Activated CD8-positive, alpha-beta T cell treated with anti-CD3 and anti-CD28 coated beads for 36 hours (primary cell): ENCODE data around the gene KRTAP1-5. TPM values are rescaled to one million over a fixed set of nuclear protein-coding genes. Genes with fewer than 3 reads are reported as not detected.
"Not testable (repeated sequence)": the region's sequence is repeated elsewhere in the genome, so short reads cannot be mapped to it uniquely, and the experiment has no call there.

Source experiments
- ATAC-seq: fragments of 200-7000 bp; cut with Tn5 transposase; one replicate; pipeline ENCODE4 v1.10.0; 2021; ENCODE audit warnings: mild to moderate bottlenecking, moderate library complexity
- CTCF ChIA-PET: fragments of 350-600 bp; sonication (Branson Sonifier 250); formaldehyde crosslinking; loops from one replicate; lab custom pipeline; 2021; ENCODE audit warnings: antibody characterized with exemption; lab: Charles Lee
- POLR2A ChIA-PET: fragments of 350-600 bp; sonication (Branson Sonifier 250); formaldehyde crosslinking; loops from one replicate; lab custom pipeline; 2021; ENCODE audit warnings: antibody characterized with exemption; lab: Charles Lee
- DNase-seq: peaks from one replicate; pipeline ENCODE4 v3.0.0-alpha.2; 2020
- H3K27ac Mint-ChIP-seq: one replicate; pipeline ENCODE4 v1.8.0; 2021; ENCODE audit warnings: mild to moderate bottlenecking, mixed read lengths
- H3K27me3 Mint-ChIP-seq: one replicate; pipeline ENCODE4 v1.8.0; 2021; ENCODE audit warnings: mixed read lengths
- H3K36me3 Mint-ChIP-seq: one replicate; pipeline ENCODE4 v1.8.0; 2021; ENCODE audit warnings: low read depth, mixed read lengths
- H3K4me1 Mint-ChIP-seq: one replicate; pipeline ENCODE4 v1.8.0; 2021; ENCODE audit warnings: low read depth, mixed read lengths
- H3K4me3 Mint-ChIP-seq: one replicate; pipeline ENCODE4 v1.8.0; 2021; ENCODE audit warnings: mild to moderate bottlenecking, moderate library complexity, mixed read lengths
- H3K9me3 Mint-ChIP-seq: one replicate; pipeline ENCODE4 v1.8.0; 2021; ENCODE audit warnings: mixed read lengths
- CTCF ChIP-seq: fragments of 200-600 bp; IDR thresholded peaks from one replicate; pipeline ENCODE4 v1.8.0; 2022; ENCODE audit warnings: antibody characterized with exemption, mild to moderate bottlenecking
- intact Hi-C: fragments of 100-400 bp; cut with micrococcal nuclease; formaldehyde crosslinking; loops from one replicate; pipeline ENCODE4 v1.10.0; 2022
- total RNA-seq, 2 experiments: library from RNA; stranded (reverse); gene quantifications; one replicate each; pipeline ENCODE4 v1.2.3, GENCODE V29; 2021

Gene KRTAP1-5
- total RNA-seq, 2 experiments from 2014 or later, result not detected

GRCh38 chr17:41057547-41057946 is 30.5 kb upstream of the KRTAP1-5 start:
- ATAC-seq (no peak), DNase-seq (no peak)
- ChIA-PET POLR2A (no interaction called here), CTCF (no interaction called here)
- peaks cover 34% of the 10 kb centered on the region for H3K27me3 Mint-ChIP-seq
- H3K36me3 Mint-ChIP-seq, result no peaks in the 10 kb centered on the region
- no peaks in the 10 kb centered on the region for H3K4me1 Mint-ChIP-seq
- no peaks in the 10 kb centered on the region for H3K9me3 Mint-ChIP-seq
- H3K27ac Mint-ChIP-seq, result no peak overlapping the region
- H3K4me3 Mint-ChIP-seq, result no peak overlapping the region
- intact Hi-C loops, result no loop called here
- no peak for TF ChIP-seq CTCF

GRCh38 chr17:41055130-41055529 is 28.1 kb upstream of the KRTAP1-5 start, which contains the start of gene KRTAP2-2:
Gene KRTAP2-2 (minus strand): TSS chr17:41055230. CDS start chr17:41055211, 19 bp downstream.
- H3K4me3 Mint-ChIP-seq, H3K4me1 Mint-ChIP-seq, H3K36me3 Mint-ChIP-seq, POLR2A ChIA-PET, DNase-seq, intact Hi-C loops, H3K9me3 Mint-ChIP-seq, H3K27ac Mint-ChIP-seq, ATAC-seq, CTCF ChIA-PET: not testable (repeated sequence)
- H3K27me3 Mint-ChIP-seq, result peaks cover 22% of the 10 kb centered on the region

GRCh38 chr17:41054556-41054955 is 27.5 kb upstream of the KRTAP1-5 start:
- CTCF ChIA-PET, intact Hi-C loops, H3K9me3 Mint-ChIP-seq, ATAC-seq, H3K27ac Mint-ChIP-seq, H3K36me3 Mint-ChIP-seq, DNase-seq, H3K4me1 Mint-ChIP-seq, POLR2A ChIA-PET, H3K4me3 Mint-ChIP-seq: not testable (repeated sequence)
- peaks cover 21% of the 10 kb centered on the region for H3K27me3 Mint-ChIP-seq

GRCh38 chr17:41054025-41054424 is 27.0 kb upstream of the KRTAP1-5 start:
- ChIA-PET POLR2A (no interaction called here), CTCF (no interaction called here)
- H3K4me1 Mint-ChIP-seq, result no peaks in the 10 kb centered on the region
- no peak overlapping the region for H3K27ac Mint-ChIP-seq
- TF ChIP-seq CTCF, result no peak
- H3K36me3 Mint-ChIP-seq, result no peaks in the 10 kb centered on the region
- ATAC-seq, result no peak
- intact Hi-C loops, result no loop called here
- peaks cover 18% of the 10 kb centered on the region for H3K27me3 Mint-ChIP-seq
- no peak overlapping the region for H3K4me3 Mint-ChIP-seq
- DNase-seq, result no peak
- H3K9me3 Mint-ChIP-seq, result no peaks in the 10 kb centered on the region

GRCh38 chr17:41052566-41052965 is 25.6 kb upstream of the KRTAP1-5 start:
- Mint-ChIP-seq H3K36me3 (no peaks in the 10 kb centered on the region), H3K4me3 (no peak overlapping the region), H3K4me1 (no peaks in the 10 kb centered on the region), H3K9me3 (no peaks in the 10 kb centered on the region), H3K27ac (no peak overlapping the region), H3K27me3 (peaks cover 12% of the 10 kb centered on the region)
- ChIA-PET CTCF (no interaction called here), POLR2A (no interaction called here)
- DNase-seq (no peak), ATAC-seq (no peak)
- no peak for TF ChIP-seq CTCF
- intact Hi-C loops, result no loop called here

GRCh38 chr17:41049110-41049509 is 22.1 kb upstream of the KRTAP1-5 start:
- Mint-ChIP-seq H3K4me1 (peaks cover 2% of the 10 kb centered on the region), H3K4me3 (no peak overlapping the region)

More at GRCh38 chr17:41049110-41049509, 22.1 kb upstream of the KRTAP1-5 start:
- DNase-seq, result no peak
- TF ChIP-seq CTCF, result no peak
- ATAC-seq, result no peak
- no peak overlapping the region for H3K27ac Mint-ChIP-seq
- intact Hi-C loops, result no loop called here
- peaks cover 16% of the 10 kb centered on the region for H3K27me3 Mint-ChIP-seq
- POLR2A ChIA-PET, result no interaction called here
- CTCF ChIA-PET, result no interaction called here
- no peaks in the 10 kb centered on the region for H3K36me3 Mint-ChIP-seq
- no peaks in the 10 kb centered on the region for H3K9me3 Mint-ChIP-seq
